Measurements from ENCODE around the gene SGF29.
"Not testable (repeated sequence)": the region's sequence is repeated elsewhere in the genome, so short reads cannot be mapped to it uniquely, and the experiment has no call there.

SGF29 gene

DNA sequence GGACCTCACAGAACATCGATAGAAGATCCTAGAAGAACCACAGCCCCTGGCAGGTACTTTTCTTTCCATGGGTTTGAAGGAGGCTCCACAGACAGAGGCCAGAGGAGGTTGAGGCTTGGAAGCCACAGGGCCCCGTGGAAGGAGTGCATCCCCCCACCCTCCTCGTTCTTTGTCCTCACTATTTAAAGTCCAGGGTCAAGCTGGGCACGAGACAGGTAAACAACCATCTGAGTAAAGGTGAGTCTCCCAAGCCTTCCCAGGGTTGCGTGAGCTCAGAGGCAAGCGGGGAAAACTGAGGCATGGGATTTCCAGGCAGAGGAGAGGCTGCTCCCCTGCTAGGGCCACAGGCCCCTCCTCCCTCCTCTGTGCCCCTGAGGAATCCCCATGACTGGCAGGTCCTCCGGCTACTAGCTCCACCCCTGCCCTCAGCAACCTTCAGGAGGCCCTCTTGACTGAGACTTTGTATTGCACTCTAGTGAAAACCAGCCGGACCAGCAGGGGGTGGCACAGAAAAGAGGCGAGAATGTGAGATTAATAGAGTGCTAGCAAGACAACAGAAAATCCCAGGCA lies 44.1 kb downstream of the SGF29 start:
- DNase-seq = no peak

DNA sequence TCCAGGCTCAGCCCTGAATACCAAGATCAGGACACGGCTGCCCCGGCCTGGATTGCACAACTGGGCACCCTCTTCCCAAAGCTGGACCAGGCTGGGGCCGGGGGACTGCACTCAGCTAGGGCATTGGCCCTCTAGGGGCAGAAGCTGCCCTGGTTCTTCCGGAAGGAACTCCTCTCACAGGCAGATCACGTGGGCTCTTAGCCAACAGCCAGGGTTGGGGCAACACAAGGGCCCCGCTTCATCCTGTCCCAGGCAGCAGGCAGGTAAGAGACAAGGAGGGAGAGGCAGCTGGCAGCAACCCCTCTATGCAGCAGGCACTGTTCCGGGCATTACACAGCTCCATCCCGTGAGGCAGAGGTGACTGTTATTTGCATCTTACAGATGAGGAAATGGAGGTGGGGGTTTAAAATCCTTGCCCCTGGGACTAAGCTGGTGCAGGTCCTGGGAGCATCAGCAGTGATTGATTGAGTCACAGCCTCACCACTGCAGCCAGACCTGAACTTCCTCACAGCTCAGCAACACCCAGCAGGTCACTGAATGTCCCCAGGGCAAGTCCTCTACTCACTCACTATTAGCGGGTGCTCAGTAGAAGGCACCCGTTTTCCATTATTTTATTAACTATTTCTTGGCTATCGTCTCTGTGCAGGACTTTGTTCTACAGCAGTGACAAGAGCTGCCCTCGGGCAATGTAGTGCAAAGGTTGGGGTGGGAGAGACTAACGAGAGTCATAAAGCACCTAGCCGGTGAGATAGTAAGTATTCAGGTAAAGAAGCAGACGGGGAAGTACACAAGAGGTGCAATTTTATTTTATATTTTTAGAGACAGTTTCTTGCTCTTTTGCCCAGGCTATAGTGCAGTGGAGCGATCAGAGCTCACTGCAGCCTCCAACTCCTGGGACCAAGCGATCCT lies 45.9 kb downstream of the SGF29 start:
- DNase-seq = not testable (repeated sequence)

DNA sequence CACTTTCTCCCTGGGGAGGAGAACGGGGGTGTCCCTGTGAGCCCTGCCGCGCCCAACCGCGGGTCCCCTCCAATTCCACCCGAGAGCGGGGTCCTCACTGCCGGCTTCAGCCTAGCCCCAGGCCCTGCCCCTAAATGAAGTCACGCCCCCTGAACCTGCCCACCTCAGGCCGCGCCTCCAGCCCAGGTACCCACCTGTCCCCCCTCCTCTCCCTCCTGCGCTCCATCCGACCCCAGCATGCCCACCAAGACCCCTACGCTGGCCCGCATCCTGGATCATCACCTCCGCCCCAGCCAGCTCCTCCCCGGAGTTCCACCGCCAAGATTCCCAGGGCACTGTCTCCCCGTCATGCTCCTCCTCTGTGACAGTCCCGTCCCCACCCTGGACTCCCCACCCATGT lies 47.2 kb downstream of the SGF29 start:
- DNase-seq = not testable (repeated sequence)

DNA sequence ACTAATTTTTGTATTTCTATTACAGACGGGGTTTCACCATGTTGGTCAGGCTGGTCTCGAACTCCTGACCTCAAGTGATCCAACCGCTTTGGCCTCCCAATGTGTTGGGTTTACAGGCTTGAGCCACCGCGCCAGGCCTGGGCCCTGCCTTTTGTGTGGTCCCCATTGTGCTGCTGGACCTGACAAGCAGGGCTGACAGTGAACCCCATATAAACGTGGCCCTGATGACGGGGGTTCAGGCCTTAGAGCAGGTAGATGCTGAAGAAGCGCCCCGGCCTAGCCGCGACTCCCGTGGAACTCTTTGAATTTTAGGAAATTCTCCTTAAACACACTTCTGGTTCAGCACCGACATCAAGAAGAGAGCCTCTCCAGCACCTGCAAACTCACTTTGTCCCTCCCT lies 47.9 kb downstream of the SGF29 start:
- DNase-seq = not testable (repeated sequence)

DNA sequence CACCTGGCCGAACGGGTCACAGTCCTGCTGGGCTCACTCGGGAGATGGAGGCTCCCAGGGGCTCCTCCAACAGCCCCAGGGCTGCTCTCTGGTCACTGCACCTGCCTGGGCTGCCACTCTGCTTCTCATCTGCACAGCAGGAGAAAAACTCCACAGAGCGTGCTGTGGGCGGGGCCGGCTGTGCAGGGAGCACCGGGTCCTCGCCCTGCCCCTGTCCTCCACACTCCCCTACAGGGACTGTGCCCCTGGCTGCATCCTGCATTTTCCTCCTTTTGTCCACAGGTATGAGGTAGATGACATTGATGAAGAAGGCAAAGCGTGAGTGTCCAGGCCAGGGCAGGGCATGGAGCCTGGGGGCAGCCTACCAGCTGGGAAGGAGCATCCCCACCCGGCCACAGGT lies 48.3 kb downstream of the SGF29 start:
- DNase-seq = not testable (repeated sequence)

DNA sequence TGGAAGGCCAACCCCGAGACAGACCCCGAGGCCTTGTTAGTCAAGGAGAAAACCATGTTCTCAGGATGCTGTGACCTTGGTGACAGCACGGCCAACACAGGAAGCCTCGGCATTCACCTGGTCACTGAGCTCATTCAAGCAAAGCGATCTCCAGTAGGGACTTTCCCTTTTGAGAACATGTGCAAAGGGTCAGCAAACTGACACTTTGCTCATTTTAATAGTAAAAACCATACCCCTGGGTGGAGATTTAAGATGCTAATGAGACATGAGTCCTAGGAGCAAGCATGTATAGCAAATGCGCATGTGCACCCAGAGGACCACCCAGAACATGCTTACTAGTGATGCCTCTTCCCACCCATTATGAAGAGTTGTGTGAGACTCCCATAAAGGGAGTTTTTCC lies 48.8 kb downstream of the SGF29 start:
- DNase-seq = no peak

DNA sequence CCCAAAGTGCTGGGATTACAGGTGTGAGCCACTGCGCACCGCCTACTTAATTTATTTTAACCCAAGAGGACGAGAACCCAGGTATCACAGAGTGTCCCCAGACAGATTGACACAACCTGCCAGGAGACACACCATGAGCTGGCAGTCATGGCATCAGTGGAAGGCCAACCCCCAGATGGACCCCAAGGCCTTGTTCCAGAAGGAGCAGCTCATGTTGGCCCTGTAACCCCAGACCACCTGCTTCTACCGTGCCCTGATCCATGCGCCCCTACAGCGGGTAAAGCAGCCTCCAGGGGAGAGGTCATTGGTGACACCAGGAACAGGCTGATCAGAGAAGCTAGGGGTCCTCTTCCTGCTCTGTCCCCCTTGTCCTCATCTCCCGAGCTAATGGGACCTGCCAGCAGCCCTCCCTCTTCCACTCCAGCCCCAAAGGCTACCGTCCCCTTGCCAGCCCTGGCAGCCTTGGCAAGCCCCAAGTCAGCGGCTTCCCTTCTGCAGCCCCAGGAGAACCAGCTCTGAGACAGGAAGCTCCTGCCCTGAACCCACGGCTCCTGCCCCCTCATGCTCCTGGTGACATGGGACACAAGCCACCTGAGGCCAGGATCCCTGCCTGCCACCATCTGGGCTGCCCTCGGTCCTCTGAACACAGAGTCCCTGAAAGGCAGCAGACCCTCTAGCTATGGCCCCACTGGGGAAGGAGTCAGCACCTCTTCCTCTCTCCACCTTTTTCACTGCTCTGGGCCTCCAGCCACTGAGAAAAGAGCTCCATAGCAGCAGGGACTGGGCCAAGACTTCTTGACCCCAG lies 49.9 kb downstream of the SGF29 start:
- no peak for DNase-seq

DNA sequence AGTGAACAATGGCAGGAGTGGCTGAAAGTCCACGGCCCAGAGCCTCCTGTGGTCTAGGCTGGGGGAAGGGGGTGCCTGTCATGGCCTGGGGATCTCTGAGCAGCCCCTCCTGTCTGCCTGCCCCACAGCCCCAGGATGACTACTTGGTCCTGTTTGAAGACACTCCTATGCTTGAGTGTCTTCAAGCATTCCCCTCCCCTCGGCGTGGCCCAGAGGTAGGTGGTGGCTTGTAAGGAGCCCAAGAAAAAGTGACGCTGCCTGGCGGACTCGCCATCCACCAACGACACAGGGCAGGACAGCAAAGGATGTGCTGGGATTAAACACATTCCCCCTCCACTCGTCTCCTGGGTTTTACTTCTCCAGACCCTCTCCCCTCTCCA lies 50.5 kb downstream of the SGF29 start:
- DNase-seq = no peak

DNA sequence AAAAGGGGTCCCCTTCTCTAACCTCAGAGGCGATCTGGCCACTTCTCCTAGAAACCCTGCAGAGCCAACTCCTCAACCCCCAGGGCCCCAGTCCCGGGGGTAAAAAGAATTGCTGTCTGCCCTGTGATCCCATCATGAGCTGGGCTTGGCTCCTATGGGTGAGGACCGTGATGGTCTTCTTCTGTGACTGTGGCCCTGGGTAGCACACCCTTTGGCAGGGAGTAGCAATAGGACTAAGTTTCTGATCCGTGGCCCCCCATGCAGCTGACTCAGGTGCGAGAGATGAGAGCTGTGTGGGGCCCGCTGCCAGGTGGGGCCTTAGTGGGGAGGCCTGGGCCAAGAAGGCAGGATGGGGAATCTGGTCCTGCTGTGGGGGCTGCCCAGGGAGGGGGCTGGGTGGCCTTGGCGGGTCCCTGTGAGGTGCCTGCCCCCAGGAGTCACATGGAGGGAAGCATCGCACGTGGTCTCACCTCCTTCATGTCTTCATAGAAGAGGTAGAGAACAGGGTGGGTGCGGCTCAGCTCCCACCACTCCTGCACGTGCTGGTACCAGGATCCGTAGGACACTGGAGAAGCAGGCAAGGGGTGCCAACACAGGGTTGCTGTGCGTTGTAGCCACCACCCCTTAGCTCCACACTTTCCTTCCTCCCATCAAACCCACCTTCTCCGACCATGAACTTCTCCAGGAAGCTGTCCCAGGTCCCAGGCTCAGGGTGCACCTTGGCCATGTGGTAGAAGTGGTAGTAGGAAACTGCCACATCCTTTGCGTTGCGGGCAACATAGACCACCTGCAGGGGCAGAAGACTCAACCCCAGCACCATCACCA lies 52.8 kb downstream of the SGF29 start:
- DNase-seq = no peak

DNA sequence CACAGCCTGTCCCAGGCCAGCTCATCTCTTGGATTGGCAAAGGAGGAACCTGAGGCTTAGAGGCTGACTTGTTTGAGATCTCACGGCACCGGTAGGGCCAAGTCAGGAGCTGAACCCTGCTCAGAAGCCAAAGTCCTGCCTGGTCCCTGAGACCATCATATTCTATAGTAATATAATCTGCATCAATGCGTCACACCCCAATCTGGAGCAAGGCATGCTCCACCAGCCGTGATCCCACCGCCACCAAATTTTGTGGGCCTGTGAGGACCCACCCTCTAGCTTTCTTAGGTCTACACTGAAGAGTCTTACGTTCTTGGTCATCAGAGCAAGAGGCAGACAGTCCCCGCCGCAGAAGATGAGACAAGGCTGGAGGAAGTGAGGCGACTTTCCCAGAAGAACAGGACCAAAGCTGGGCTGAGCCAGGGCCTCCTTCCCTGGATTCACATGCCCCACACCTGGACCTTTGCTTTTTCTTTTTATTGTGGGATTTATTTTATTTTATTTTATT lies 53.5 kb downstream of the SGF29 start:
- DNase-seq = no peak

DNA sequence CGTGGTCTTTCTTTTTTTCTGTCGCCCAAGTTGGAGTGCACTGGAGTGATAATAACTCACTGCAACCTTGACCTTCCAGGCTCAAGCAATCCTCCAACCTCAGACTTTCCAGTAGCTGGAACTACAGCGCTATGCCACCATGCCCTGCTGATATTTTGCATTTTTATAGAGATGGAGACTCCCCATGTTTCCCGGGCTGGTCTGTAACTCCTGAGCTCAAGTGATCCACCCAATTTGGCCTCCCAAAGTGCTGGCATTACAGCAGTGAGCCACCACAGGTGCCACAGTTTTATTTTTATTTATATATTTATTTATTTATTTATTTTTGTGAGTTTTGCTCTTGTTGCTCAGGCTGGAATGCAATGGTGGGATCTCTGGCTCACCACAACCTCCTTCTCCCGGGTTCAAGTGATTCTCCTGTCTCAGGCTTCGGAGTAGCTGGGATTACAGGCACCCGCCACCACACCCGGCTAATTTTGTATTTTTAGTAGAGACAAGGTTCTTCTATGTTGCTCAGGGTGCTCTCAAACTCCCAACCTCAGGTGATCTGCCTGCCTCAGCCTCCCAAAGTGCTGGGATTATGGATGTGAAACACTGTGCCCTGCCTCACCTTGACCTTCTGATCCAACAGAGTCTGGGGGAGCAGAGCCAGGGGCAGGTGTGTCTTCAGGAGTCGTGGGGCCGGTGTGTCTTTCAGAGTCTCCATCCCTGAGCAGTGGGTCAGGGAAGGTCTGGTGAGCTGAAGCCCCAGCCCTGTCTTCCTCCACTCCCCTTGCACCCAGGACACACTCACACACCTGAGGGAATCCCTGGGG lies 54.2 kb downstream of the SGF29 start:
- DNase-seq = not testable (repeated sequence)

DNA sequence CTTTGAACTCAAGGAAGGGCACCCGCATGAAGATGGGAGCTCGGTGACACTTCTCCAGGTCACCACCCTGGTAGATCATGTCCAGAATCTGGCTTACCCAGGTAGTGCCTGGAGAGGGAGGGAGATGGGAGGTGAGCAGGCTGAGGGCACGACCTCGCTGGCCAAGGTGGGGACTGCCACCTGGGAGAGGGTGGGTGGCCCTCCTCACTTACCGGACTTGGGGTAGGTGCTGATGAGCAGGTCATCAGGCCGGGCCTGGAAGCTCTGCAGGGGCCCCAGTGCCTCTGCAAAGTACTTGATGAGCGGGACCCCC lies 54.7 kb downstream of the SGF29 start:
- DNase-seq = not testable (repeated sequence)

DNA sequence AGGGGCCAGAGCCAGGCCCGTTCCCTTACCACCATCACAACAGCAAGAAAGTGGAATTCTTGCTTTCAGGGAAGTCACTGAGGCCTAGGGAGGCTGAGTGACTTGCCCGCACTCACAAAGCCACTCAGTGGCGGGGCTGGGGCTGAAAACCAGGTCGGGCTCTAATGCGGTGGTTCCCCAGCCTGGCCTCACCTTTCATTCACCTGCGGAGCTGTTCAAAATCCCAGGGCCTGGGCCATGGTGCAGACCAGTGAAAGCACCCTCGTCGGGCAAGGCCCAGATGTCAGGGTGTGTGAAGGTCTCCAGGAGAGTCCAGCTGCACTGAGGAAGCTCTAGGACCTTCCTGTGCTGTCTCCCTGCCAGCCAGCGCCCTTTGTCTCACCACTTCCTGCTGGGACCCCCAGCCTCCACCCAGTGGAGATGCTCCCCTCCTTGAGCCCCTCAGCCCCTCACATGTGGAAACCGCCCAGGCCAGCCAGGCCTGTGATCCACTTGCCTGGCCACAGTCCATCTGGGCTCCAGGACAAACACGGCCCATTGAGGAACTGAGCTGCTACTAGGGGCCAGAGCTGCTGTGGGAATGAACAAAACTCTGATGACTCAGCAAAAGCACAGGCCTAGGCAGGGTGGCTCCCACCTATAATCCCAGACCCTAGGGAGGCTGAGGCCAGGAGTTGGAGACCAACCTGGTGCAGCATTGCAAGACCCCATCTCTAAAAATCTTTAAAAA lies 55.3 kb downstream of the SGF29 start:
- not testable (repeated sequence) for DNase-seq

DNA sequence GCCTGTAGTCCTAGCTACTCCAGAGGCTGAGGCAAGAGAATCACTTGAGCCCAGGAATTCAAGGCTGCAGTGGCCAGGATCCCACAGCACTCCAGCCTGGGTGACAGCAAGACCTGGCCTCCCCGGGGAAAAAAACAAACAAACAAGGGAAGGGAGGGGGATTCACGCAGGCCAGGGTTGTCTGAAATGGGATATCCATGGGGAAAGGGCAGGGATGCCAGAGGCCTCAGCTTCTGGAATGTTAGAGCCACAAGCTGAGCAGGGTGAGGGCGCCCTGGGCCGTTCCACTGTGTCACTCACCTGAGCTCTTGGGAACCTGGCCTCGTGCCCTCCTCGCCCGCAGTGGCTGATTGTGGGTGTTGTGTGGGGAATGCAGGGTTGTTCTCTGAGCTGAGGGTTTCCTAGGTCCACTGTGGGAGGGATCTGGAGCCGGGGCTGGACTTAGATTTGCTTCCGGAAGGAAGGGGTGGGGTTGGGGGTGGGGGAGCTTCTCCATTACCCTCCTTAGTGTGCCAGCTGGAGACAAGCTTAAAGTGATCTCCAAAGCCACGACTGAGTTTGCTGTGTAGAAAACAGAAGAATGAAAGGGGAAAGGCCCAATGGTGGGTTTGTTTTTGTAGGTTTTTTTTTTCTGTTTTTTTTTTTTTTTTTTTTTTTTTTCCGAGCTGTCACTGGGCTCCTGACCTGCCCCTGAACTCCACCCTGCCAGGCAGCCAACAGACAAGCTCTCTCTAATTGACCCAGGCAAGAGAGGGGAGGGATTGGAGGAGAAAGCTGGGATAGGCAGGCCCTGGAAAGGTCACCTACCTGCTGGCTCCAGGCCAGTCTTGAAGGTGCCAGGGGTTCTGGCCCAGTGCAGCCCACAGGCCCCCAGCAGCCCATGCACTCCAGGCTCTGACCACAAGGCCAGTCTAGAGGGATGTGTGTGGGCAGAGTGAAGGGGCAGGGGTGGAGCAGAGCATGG lies 56.2 kb downstream of the SGF29 start, which contains the start of gene SULT1A1:
TSS of gene SULT1A1 (minus strand) at position 414 of the 964 bp plus-strand sequence. CDS start 1,189 bp downstream, outside the sequence.
- no peak for DNase-seq

DNA sequence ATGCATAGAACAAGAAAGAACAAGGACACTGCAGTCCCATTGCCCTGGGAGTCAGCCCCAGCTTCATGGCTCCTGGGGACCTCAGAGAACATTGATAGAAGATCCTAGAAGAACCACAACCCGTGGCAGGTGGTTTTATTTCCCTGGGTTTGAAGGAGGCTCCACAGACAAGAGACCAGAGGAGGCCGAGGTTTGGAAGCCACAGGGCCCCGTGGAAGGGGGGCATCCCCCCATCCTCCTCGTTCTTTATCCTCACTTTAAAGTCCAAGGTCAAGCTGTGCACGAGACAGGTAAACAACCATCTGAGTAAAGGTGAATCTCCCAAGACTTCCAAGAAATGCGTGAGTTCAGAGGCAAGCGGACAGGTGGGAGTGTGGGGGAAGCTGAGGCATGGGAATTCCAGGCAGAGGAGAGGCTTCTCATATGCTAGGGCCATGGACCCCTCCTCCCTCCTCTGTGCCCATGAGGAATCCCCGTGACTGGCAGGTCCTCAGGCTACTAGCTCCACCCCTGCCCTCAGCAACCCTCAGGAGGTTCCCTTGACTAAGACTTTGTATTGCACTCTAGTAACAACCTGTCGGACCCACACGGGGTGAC lies 57.0 kb downstream of the SGF29 start:
- DNase-seq = no peak

DNA sequence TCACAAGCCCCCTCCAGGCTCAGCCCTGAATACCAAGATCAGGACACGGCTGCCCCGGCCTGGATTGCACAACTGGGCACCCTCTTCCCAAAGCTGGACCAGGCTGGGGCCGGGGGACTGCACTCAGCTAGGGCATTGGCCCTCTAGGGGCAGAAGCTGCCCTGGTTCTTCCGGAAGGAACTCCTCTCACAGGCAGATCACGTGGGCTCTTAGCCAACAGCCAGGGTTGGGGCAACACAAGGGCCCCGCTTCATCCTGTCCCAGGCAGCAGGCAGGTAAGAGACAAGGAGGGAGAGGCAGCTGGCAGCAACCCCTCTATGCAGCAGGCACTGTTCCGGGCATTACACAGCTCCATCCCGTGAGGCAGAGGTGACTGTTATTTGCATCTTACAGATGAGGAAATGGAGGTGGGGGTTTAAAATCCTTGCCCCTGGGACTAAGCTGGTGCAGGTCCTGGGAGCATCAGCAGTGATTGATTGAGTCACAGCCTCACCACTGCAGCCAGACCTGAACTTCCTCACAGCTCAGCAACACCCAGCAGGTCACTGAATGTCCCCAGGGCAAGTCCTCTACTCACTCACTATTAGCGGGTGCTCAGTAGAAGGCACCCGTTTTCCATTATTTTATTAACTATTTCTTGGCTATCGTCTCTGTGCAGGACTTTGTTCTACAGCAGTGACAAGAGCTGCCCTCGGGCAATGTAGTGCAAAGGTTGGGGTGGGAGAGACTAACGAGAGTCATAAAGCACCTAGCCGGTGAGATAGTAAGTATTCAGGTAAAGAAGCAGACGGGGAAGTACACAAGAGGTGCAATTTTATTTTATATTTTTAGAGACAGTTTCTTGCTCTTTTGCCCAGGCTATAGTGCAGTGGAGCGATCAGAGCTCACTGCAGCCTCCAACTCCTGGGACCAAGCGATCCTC lies 58.9 kb downstream of the SGF29 start:
- not testable (repeated sequence) for DNase-seq

DNA sequence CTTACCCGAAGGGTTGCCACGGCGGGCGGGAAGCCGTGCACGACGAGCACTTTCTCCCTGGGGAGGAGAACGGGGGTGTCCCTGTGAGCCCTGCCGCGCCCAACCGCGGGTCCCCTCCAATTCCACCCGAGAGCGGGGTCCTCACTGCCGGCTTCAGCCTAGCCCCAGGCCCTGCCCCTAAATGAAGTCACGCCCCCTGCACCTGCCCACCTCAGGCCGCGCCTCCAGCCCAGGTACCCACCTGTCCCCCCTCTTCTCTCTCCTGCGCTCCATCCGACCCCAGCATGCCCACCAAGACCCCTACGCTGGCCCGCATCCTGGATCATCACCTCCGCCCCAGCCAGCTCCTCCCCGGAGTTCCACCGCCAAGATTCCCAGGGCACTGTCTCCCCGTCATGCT lies 60.2 kb downstream of the SGF29 start:
- not testable (repeated sequence) for DNase-seq

DNA sequence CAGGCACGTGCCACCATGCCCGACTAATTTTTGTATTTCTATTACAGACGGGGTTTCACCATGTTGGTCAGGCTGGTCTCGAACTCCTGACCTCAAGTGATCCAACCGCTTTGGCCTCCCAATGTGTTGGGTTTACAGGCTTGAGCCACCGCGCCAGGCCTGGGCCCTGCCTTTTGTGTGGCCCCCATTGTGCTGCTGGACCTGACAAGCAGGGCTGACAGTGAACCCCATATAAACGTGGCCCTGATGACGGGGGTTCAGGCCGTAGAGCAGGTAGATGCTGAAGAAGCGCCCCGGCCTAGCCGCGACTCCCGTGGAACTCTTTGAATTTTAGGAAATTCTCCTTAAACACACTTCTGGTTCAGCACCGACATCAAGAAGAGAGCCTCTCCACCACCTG lies 60.8 kb downstream of the SGF29 start:
- not testable (repeated sequence) for DNase-seq

All from NCI-H1417 treated with DMSO at 0.1 percent for 48 hours (cell line).